H1 (cell line): ENCODE data around the gene ACP4. TPM values are rescaled to one million over a fixed set of nuclear protein-coding genes. Genes with fewer than 3 reads are reported as not detected.

Experiments
- CTCF ChIA-PET: fragments of 300-600 bp; sonication (Branson Sonifier 250); formaldehyde crosslinking; loops from one replicate; lab custom pipeline; 2021; ENCODE audit not compliant: partially characterized antibody; lab: Charles Lee
- POLR2A ChIA-PET: fragments of 300-600 bp; sonication (Branson Sonifier 250); formaldehyde crosslinking; loops from one replicate; lab custom pipeline; 2021; ENCODE audit warnings: inconsistent platforms; ENCODE audit not compliant: partially characterized antibody; lab: Charles Lee
- DNase-seq, 2 experiments: peaks; one replicate each; pipeline versions ENCODE4 v3.0.0 to v3.0.0-alpha.2; 2010 to 2022; ENCODE audit warnings: low spot score in 2 of 2, low read depth in 1 of 2, mixed read lengths in 1 of 2
- FAIRE-seq: peaks from 2 replicates; lab custom pipeline; 2011; peaks lifted over from hg19 to GRCh38; lab: Jason Lieb, UNC
- H2AFZ ChIP-seq: 2 replicates; pipeline ENCODE4 v1.8.1; 2012; ENCODE audit warnings: low read length, inconsistent platforms
- H2AK5ac ChIP-seq: 2 replicates; pipeline ENCODE4 v1.6.1; 2013; ENCODE audit warnings: low read depth, low read length
- H2BK120ac ChIP-seq: replicated peaks from 2 replicates; pipeline ENCODE3; 2013; ENCODE audit warnings: low read depth, low read length, inconsistent platforms
- H2BK12ac ChIP-seq: 2 replicates; pipeline ENCODE4 v1.6.1; 2013; ENCODE audit warnings: low read depth, low read length
- H2BK15ac ChIP-seq: 2 replicates; pipeline ENCODE4 v1.6.1; 2013; ENCODE audit warnings: low read length
- H2BK20ac ChIP-seq: 2 replicates; pipeline ENCODE4 v1.6.1; 2013; ENCODE audit warnings: low read length
- H2BK5ac ChIP-seq: 2 replicates; pipeline ENCODE4 v1.6.1; 2013; ENCODE audit warnings: low read depth, low read length
- H3K14ac ChIP-seq: 2 replicates; pipeline ENCODE4 v1.6.1; 2013; ENCODE audit warnings: inconsistent platforms; ENCODE audit not compliant: insufficient read length
- H3K18ac ChIP-seq: 2 replicates; pipeline ENCODE4 v1.6.1; 2013; ENCODE audit warnings: low read length; ENCODE audit errors: extremely low read depth
- H3K23ac ChIP-seq: 2 replicates; pipeline ENCODE4 v1.6.1; 2013; ENCODE audit warnings: inconsistent platforms; ENCODE audit not compliant: insufficient read length
- H3K23me2 ChIP-seq: 2 replicates; pipeline ENCODE4 v1.6.1; 2013; ENCODE audit warnings: low read depth, low read length
- H3K27ac ChIP-seq: 2 replicates; pipeline ENCODE4 v1.6.1; 2011; ENCODE audit warnings: low read depth, low read length, inconsistent platforms
- H3K27me3 ChIP-seq, 4 experiments: replicated peaks in 1 of 4; 1 replicate in 1 of 4; 2 replicates in 3 of 4; pipeline versions ENCODE4 v1.6.1 to v1.8.1; 2011 to 2013; ENCODE audit warnings: low read length in 3 of 4, mild to moderate bottlenecking in 3 of 4, inconsistent platforms in 2 of 4, mixed read lengths in 2 of 4, moderate library complexity in 1 of 4; ENCODE audit not compliant: control insufficient read depth in 3 of 4, insufficient read depth in 3 of 4; ENCODE audit errors: extremely low read depth in 1 of 4
- H3K36me3 ChIP-seq, 4 experiments: 2 replicates each; pipeline versions ENCODE4 v1.6.1 to v1.8.1; 2011 to 2013; ENCODE audit warnings: mild to moderate bottlenecking in 4 of 4, low read length in 3 of 4, moderate library complexity in 2 of 4, control low read depth in 1 of 4, inconsistent platforms in 1 of 4; ENCODE audit not compliant: insufficient read depth in 4 of 4, control insufficient read depth in 2 of 4
- H3K4ac ChIP-seq: replicated peaks from 2 replicates; pipeline ENCODE3; 2013; ENCODE audit warnings: low read length, low read depth, mixed read lengths, inconsistent platforms; ENCODE audit not compliant: insufficient read length
- H3K4me1 ChIP-seq, 4 experiments: replicated peaks in 1 of 4; 1 replicate in 1 of 4; 2 replicates in 3 of 4; pipeline versions ENCODE4 v1.6.1 to v1.8.1; 2011 to 2013; ENCODE audit warnings: low read length in 3 of 4, inconsistent platforms in 2 of 4, mixed read lengths in 1 of 4; ENCODE audit not compliant: insufficient read depth in 4 of 4, control insufficient read depth in 3 of 4
- H3K4me2 ChIP-seq, 2 experiments: 2 replicates each; pipeline versions ENCODE4 v1.6.1 to v1.8.1; 2011 to 2013; ENCODE audit warnings: low read depth in 2 of 2, low read length in 2 of 2, control low read depth in 1 of 2, inconsistent platforms in 1 of 2, mild to moderate bottlenecking in 1 of 2; ENCODE audit not compliant: insufficient read depth in 1 of 2
- H3K4me3 ChIP-seq, 4 experiments: fragments of 200-600, 300-600 bp in 1 of 4; sonication (generic), shearing (Covaris generic), sonication (Bioruptor Twin) in 1 of 4; 2 replicates each; pipeline versions ENCODE4 v1.5.1 to v1.8.1; 2011 to 2016; ENCODE audit warnings: low read length in 4 of 4, low read depth in 3 of 4, control low read depth in 2 of 4, inconsistent platforms in 2 of 4, mild to moderate bottlenecking in 2 of 4, mixed read lengths in 1 of 4, moderate library complexity in 1 of 4; ENCODE audit not compliant: insufficient read depth in 2 of 4; ENCODE audit errors: extremely low read depth in 1 of 4
- H3K56ac ChIP-seq: replicated peaks from 2 replicates; pipeline ENCODE3; 2013; ENCODE audit warnings: low read depth, mild to moderate bottlenecking, mixed read lengths, low read length, inconsistent platforms; ENCODE audit not compliant: insufficient read length
- H3K79me1 ChIP-seq: 2 replicates; pipeline ENCODE4 v1.6.1; 2013; ENCODE audit warnings: low read depth, low read length, control low read depth
- H3K79me2 ChIP-seq, 2 experiments: 2 replicates each; pipeline versions ENCODE4 v1.6.1 to v1.8.1; 2012 to 2013; ENCODE audit warnings: low read length in 2 of 2, mild to moderate bottlenecking in 2 of 2, inconsistent platforms in 1 of 2; ENCODE audit not compliant: insufficient read depth in 2 of 2, control insufficient read depth in 1 of 2
- H3K9ac ChIP-seq, 4 experiments: replicated peaks in 1 of 4; 1 replicate in 1 of 4; 2 replicates in 3 of 4; pipeline versions ENCODE4 v1.6.1 to v1.8.1; 2011 to 2013; ENCODE audit warnings: low read depth in 3 of 4, low read length in 3 of 4, control low read depth in 2 of 4, mild to moderate bottlenecking in 2 of 4, moderate library complexity in 2 of 4, inconsistent platforms in 1 of 4; ENCODE audit errors: extremely low read depth in 1 of 4
- H3K9me3 ChIP-seq, 2 experiments: 2 replicates each; pipeline versions ENCODE4 v1.6.1 to v1.8.1; 2012 to 2013; ENCODE audit warnings: mild to moderate bottlenecking in 2 of 2, moderate library complexity in 2 of 2, control low read depth in 1 of 2, inconsistent platforms in 1 of 2, low read depth in 1 of 2, low read length in 1 of 2, mixed read lengths in 1 of 2; ENCODE audit not compliant: insufficient read depth in 2 of 2
- H4K20me1 ChIP-seq, 2 experiments: replicated peaks in 1 of 2; 2 replicates each; pipeline versions ENCODE3 to v1.8.1; 2011 to 2013; ENCODE audit warnings: inconsistent platforms in 2 of 2, low read length in 2 of 2, mild to moderate bottlenecking in 1 of 2; ENCODE audit not compliant: insufficient read depth in 2 of 2, control insufficient read depth in 1 of 2
- H4K5ac ChIP-seq: 2 replicates; pipeline ENCODE4 v1.6.1; 2013; ENCODE audit warnings: low read length, low read depth, mixed read lengths, inconsistent platforms; ENCODE audit not compliant: insufficient read length
- H4K8ac ChIP-seq: 2 replicates; pipeline ENCODE4 v1.8.0; 2013; ENCODE audit warnings: mild to moderate bottlenecking, moderate library complexity, low read length, inconsistent platforms; ENCODE audit not compliant: insufficient read depth; ENCODE audit errors: extremely low read depth
- H4K91ac ChIP-seq: replicated peaks from 2 replicates; pipeline ENCODE3; 2013; ENCODE audit warnings: low read length, mixed read lengths, inconsistent platforms; ENCODE audit not compliant: insufficient read length
- ATF2 ChIP-seq: IDR thresholded peaks from 2 replicates; pipeline ENCODE4 v1.6.1; 2012; ENCODE audit warnings: low read length, inconsistent platforms
- CBX5 ChIP-seq: fragments of 300-800, 300-1000 bp; sonication (generic); IDR thresholded peaks from 2 replicates; pipeline ENCODE4 v1.7.1; 2016; ENCODE audit warnings: antibody characterized with exemption, low read length, low read depth
- CREB1 ChIP-seq: IDR thresholded peaks from 2 replicates; pipeline ENCODE4 v1.6.1; 2012; ENCODE audit warnings: inconsistent platforms
- GABPA ChIP-seq: IDR thresholded peaks from 2 replicates; pipeline ENCODE4 v1.6.1; 2011; ENCODE audit warnings: mild to moderate bottlenecking, low read length, moderate library complexity, borderline replicate concordance; ENCODE audit not compliant: insufficient read depth
- GTF2F1 ChIP-seq: IDR thresholded peaks from 2 replicates; pipeline ENCODE4 v1.6.1; 2012; ENCODE audit warnings: low read depth, low read length, improper control_type of control experiment, borderline replicate concordance
- KDM5A ChIP-seq: fragments of 200-600 bp; IDR thresholded peaks from 2 replicates; pipeline ENCODE4 v1.7.1; 2012; ENCODE audit warnings: mild to moderate bottlenecking, low read length, inconsistent platforms, mixed read lengths
- POU5F1 ChIP-seq: IDR thresholded peaks from 2 replicates; pipeline ENCODE4 v1.6.1; 2011; ENCODE audit warnings: low read depth, mild to moderate bottlenecking, low read length, moderate library complexity
- SAP30 ChIP-seq: fragments of 300-600 bp; sonication (generic); IDR thresholded peaks from 2 replicates; pipeline ENCODE4 v1.7.1; 2012; ENCODE audit warnings: low read length, moderate library complexity, mild to moderate bottlenecking, inconsistent platforms; ENCODE audit not compliant: insufficient read depth, insufficient replicate concordance
- TBP ChIP-seq: IDR thresholded peaks from 2 replicates; pipeline ENCODE4 v1.6.1; 2011; ENCODE audit warnings: low read depth, low read length, improper control_type of control experiment
- WGBS, 2 experiments: shearing (Covaris generic) in 1 of 2; methylation state at CpG; one replicate each; pipeline versions ENCODE4 v1.1.6 to v1.1.7; 2013 to 2015; ENCODE audit warnings: low lambda C conversion rate in 2 of 2, mixed read lengths in 2 of 2, inconsistent platforms in 1 of 2, low coverage in 1 of 2, missing lambda C conversion rate in 1 of 2; ENCODE audit not compliant: insufficient replicate concordance in 2 of 2, insufficient coverage in 1 of 2, insufficient read length in 1 of 2; ENCODE audit errors: extremely low coverage in 1 of 2, missing lambda C conversion rate in 1 of 2; 5-methylcytosine and 5-hydroxymethylcytosine counted together
- polyA plus RNA-seq, 7 experiments: library from polyadenylated mRNA; depleted of rRNA in 3 of 7; stranded (reverse) in 5 of 7; unstranded in 2 of 7; fragments of >200 nt in 5 of 7; fragments of 200-250 nt in 2 of 7; gene quantifications; 1 replicate in 5 of 7; 2 replicates in 1 of 7; 4 replicates in 1 of 7; pipeline versions ENCODE4 v1.2.1 to v1.2.3, GENCODE V29; 2011 to 2013; ENCODE audit warnings: missing spikeins in 2 of 7, mixed read lengths in 2 of 7
- total RNA-seq: library from RNA; stranded (reverse); fragmentation: NEBNext Ultra II Directional; extraction: Animal tissue kit (Norgen Biotek cat#: 25700); gene quantifications from 2 replicates; pipeline ENCODE4 v1.2.1, GENCODE V29; 2021

The ACP4 gene
- total and polyA plus RNA-seq, 2 of the 8 experiments (the other 6 are each of a cell fraction or from before 2014, with no cell fraction given): not detected

DNA sequence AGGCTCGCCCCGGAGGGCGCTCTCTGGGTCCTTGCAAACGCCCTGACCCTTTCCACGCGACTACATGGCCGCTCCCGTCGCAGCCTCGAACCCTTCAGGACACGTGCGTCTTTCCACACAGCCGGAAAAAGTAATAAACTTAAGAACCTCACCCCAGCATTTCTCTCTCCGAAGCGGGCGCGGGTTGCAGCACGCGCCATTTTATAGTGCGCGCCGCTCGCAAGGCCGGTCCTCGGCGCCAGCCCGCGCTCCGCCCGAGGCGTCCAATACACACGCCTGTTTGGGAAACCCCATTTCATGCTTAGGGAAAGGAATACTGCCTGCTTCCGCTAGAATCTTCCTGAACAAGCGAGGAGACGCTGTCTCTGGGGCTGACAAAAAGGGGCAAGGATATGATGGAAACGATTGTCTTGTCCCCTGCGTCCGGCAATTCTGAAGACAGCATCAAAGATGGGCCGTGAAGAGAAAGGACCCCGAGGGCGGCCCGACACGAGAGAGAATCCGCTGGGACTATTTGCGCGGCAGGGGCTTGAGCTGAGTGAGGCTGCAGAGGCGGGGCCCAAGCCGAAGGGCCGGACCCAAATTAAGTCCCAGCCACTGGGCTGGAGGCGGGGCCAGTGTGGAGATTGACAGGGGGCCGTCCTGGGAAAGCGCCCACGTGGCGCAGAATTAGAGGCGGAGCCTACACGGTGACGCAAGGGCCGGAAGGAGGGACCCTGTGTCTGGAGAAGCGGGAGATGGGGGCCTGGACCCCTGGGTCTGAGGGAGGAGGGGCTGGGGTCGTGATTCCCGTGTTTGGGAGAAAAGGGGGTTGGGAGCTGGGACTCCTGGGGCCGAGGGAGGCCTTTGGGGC, 14.4 kb downstream of the ACP4 start:
- H3K14ac ChIP-seq: no peak overlapping the region
- ChIA-PET POLR2A (interaction anchor here (0.6 to 15.0 kb wide), 76 partner anchors 13 to 590 kb away, joined by 3 to 275 read pairs (median 4); partner anchors contain the start of genes ACP4, CLEC11A, JOSD2 and KLK1), CTCF (interaction anchor here (0.9 kb wide), 2 partner anchors 117 to 216 kb away, joined by 3 read pairs; no protein-coding TSS in a partner anchor)
- peak overlapping the region; percentile 99 for H2BK120ac ChIP-seq
- H2BK5ac ChIP-seq: peak overlapping the region; percentile 100
- peak overlapping the region; percentile 100 for H3K27ac ChIP-seq
- peaks cover 0 to 4% (median 3%) of the 10 kb centered on the region in 4 experiments; a peak in 3 of 7 replicates for H3K27me3 ChIP-seq
- peaks cover 14% of the 10 kb centered on the region for H3K79me1 ChIP-seq
- peaks cover 12% of the 10 kb centered on the region for H3K23me2 ChIP-seq
- FAIRE-seq (no peak), DNase-seq (peak; percentile 96 to 98)
- H4K8ac ChIP-seq: peak overlapping the region; percentile 100
- H2AK5ac ChIP-seq: no peak overlapping the region; the same call in 1 of the 2 replicates
- peak overlapping the region; percentile 60 to 89 for H3K4me2 ChIP-seq
- H3K36me3 ChIP-seq: peaks cover 19 to 27% (median 23%) of the 10 kb centered on the region in 4 experiments; a peak in 7 of 8 replicates
- H3K23ac ChIP-seq: no peak overlapping the region
- peak overlapping the region; percentile 84; the same call in 1 of the 2 replicates for H2BK15ac ChIP-seq
- peak overlapping the region; percentile 98 to 100 (median 100) for H3K9ac ChIP-seq
- peaks cover 0 to 11% (median 5%) of the 10 kb centered on the region in 4 experiments; a peak in 5 of 7 replicates for H3K4me1 ChIP-seq
- H3K18ac ChIP-seq: peak overlapping the region; percentile 99
- peak overlapping the region; percentile 67; the same call in 1 of the 2 replicates for H2BK20ac ChIP-seq
- H2AFZ ChIP-seq: peak overlapping the region; percentile 99
- peak overlapping the region; percentile 98 for H4K5ac ChIP-seq
- peak overlapping the region; percentile 100 for H4K91ac ChIP-seq
- H4K20me1 ChIP-seq: peaks cover 23 to 24% of the 10 kb centered on the region in 2 experiments
- H2BK12ac ChIP-seq: peak overlapping the region; percentile 100
- peaks cover 25 to 41% of the 10 kb centered on the region in 2 experiments for H3K79me2 ChIP-seq
- H3K4me3 ChIP-seq: peak overlapping the region; percentile 88 to 99 (median 97)
- H3K56ac ChIP-seq: peak overlapping the region; percentile 99
- WGBS, 2 experiments: 2% methylated on average over 60 of the region's 62 CpGs; no CpG with 5 or more reads in 1 of the 2 experiments
- H3K4ac ChIP-seq: peak overlapping the region; percentile 100
- no peaks in the 10 kb centered on the region for H3K9me3 ChIP-seq
- TF ChIP-seq GTF2F1: peak; percentile 97
- TF ChIP-seq KDM5A: no peak; the same call in 1 of the 2 replicates
- peak; percentile 23 for TF ChIP-seq SAP30
- no peak for TF ChIP-seq GABPA
- peak; percentile 23; the same call in 1 of the 2 replicates for TF ChIP-seq ATF2
- TF ChIP-seq CREB1: peak; percentile 39
- peak; percentile 98 for TF ChIP-seq TBP
- no peak for TF ChIP-seq CBX5
- no peak for TF ChIP-seq POU5F1
